ENCODE data around the gene NTS. TPM values are rescaled to one million over a fixed set of nuclear protein-coding genes. Genes with fewer than 3 reads are reported as not detected.

The NTS gene
- total RNA-seq, 1 donor from 2014 or later, result 0.16 TPM

DNA sequence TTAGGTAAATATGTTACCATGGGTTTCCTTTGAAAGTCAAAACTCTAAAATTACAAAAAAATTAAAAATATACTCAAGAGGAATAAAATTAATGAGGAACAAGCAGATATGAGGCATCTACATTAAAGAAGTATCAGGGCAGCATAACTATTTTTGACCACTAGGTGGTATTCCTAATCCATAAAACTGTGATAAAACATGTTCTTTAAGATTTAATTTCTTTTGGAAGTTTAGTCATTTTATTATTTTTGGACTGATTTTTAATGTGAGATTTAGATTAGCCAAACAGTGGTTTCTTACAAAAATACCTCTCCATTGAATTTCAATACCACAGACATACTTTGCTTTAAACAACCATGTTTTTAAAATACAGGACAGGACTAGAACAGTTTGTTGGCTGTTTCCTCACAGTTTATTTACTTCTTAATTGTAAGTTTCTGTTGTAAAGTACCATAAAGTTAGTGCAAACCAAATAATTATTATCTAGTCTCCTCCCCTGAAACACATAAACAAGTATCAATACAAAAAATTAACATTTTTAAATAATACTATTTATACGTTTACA lies 49.8 kb downstream of the NTS start:
- no peak for ATAC-seq

DNA sequence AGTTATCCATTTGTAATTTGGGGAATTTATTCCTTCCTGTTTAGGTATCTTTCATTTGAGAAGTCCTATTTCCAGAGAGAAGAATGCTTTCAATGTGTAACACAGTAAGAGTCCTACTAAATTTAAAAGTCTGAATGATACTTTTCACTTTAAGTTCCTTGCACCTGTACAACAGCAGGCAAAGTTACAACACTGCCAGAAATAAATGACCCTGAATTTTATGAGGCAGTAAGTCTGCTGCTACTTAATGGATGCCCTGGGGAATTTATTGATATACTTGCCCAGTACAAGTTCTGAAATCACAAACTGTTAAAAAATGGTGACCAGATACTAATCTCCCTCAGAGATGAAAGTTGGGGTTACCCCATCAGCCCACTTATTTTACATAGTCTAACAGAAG lies 53.1 kb downstream of the NTS start:
- no peak for ATAC-seq

Other genes starting within 250 kb of the NTS start
- gene RASSF9, start 37.9 kb upstream of the NTS start, total RNA-seq, result 4.6 TPM

Data from esophagus mucosa (tissue), 1 donor.